Adrenal gland (tissue), 12 donors: ENCODE results near the gene NDUFS6. TPM values are rescaled to one million over a fixed set of nuclear protein-coding genes. Genes with fewer than 3 reads are reported as not detected.
"Not testable (repeated sequence)": the region's sequence is repeated elsewhere in the genome, so short reads cannot be mapped to it uniquely, and the experiment has no call there.

Experiments used
- DNase-seq, 7 donors: peaks; one replicate each; pipeline ENCODE4 v3.0.0-alpha.2; 2019 to 2020
- H3K27ac ChIP-seq, 5 donors: fragments of 200-600 bp; sonication (generic) in 4 of 5; 1 replicate in 3 of 5; 2 replicates in 2 of 5; pipeline versions ENCODE4 v1.5.1 to v1.8.0; 2016 to 2020; ENCODE audit warnings: mild to moderate bottlenecking in 1 of 5
- H3K27me3 ChIP-seq: fragments of 200-600 bp; 2 replicates; pipeline ENCODE4 v1.8.0; 2021
- H3K36me3 ChIP-seq, 2 donors: fragments of 200-600 bp; replicated peaks in 1 of 2; 1 replicate in 1 of 2; 2 replicates in 1 of 2; pipeline versions ENCODE4 v1.5.1 to v1.8.0; 2018 to 2022
- H3K4me1 ChIP-seq, 2 donors: fragments of 200-600 bp; replicated peaks in 1 of 2; 1 replicate in 1 of 2; 2 replicates in 1 of 2; pipeline versions ENCODE4 v1.5.1 to v1.8.0; 2018 to 2021
- H3K4me3 ChIP-seq, 4 donors: fragments of 200-600 bp; sonication (generic) in 3 of 4; one replicate each; pipeline ENCODE4 v1.5.1; 2016 to 2018
- H3K9me3 ChIP-seq, 3 donors: fragments of 200-600 bp; sonication (generic) in 1 of 3; replicated peaks in 1 of 3; 1 replicate in 2 of 3; 2 replicates in 1 of 3; pipeline versions ENCODE4 v1.5.1 to v1.8.0; 2016 to 2021
- CTCF ChIP-seq, 6 experiments: fragments of 450-650 bp in 4 of 6; fragments of 200-600 bp in 2 of 6; sonication (generic) in 1 of 6; IDR thresholded peaks; 1 replicate in 5 of 6; 2 replicates in 1 of 6; pipeline versions ENCODE4 v1.5.1 to v1.8.0; 2016 to 2021; ENCODE audit warnings: antibody characterized with exemption in 6 of 6, mild to moderate bottlenecking in 2 of 6, moderate library complexity in 1 of 6
- POLR2A ChIP-seq, 2 donors: fragments of 450-650 bp; IDR thresholded peaks; one replicate each; pipeline ENCODE4 v1.6.1; 2017; ENCODE audit warnings: antibody characterized with exemption in 2 of 2, mild to moderate bottlenecking in 2 of 2, moderate library complexity in 1 of 2
- WGBS, 4 donors: extraction: QIAGEN DNeasy Blood & Tissue Kit in 2 of 4; methylation state at CpG; one replicate each; pipeline versions ENCODE4 v1.1.5 to v1.1.7; 2013 to 2017; 5-methylcytosine and 5-hydroxymethylcytosine counted together
- intact Hi-C, 2 donors: fragments of 100-400 bp; cut with DNase I; formaldehyde crosslinking; loops; one replicate each; pipeline versions ENCODE4 v1.14.1 to v1.15.0; 2022 to 2023
- polyA plus RNA-seq, 3 donors: library from polyadenylated mRNA; stranded (reverse); fragments of 200-250 nt in 2 of 3; fragments of 350-450 nt in 1 of 3; fragmentation: Illumina TruSeq in 1 of 3; extraction: RNeasy Lipid Tissue Mini Kit (QIAGEN cat#74804) in 1 of 3; gene quantifications; one replicate each; pipeline ENCODE4 v1.2.3, GENCODE V29; 2013 to 2014
- total RNA-seq, 9 donors: library from RNA; depleted of rRNA in 4 of 9; stranded (reverse); fragments of >200 nt in 4 of 9; fragments of 120-200 nt in 1 of 9; fragmentation: NEBNext Ultra II Directional in 1 of 9; extraction: Animal tissue kit (Norgen Biotek cat#: 25700) in 1 of 9; gene quantifications; one replicate each; pipeline versions ENCODE4 v1.1.0 to v1.2.4, GENCODE V29; 2013 to 2023
- donor health status: healthy with polysubstance abuse.
- donor health status: Bipolar disorder and iron deficiency.
- donor health status: DM: yes; HTN: yes; CAD: no.
- donor health status: DM: no; HTN: no; CAD: no.
- donor health status: DM: no; HTN: no; CAD: no.
- donor health status: DM: yes; HTN: yes; CAD: no.

Gene NDUFS6
- total and polyA plus RNA-seq, 12 donors: 23.3 to 75.8 (median 37.9) TPM

GRCh38 chr5:1797855-1798254 is 3.4 kb upstream of the NDUFS6 start:
- intact Hi-C loops: no loop called here
- H3K9me3 ChIP-seq: no peaks in the 10 kb centered on the region
- 87 to 94% (median 93%) methylated on average over 6 to 11 of the region's 11 CpGs for WGBS, 4 donors
- H3K4me3 ChIP-seq: no peak overlapping the region
- no peaks in the 10 kb centered on the region for H3K27me3 ChIP-seq
- peaks cover 0 to 25% of the 10 kb centered on the region in 2 donors for H3K36me3 ChIP-seq
- H3K4me1 ChIP-seq: peaks cover 7 to 16% of the 10 kb centered on the region in 2 donors
- H3K27ac ChIP-seq: no peak overlapping the region
- DNase-seq: no peak
- no peak for TF ChIP-seq CTCF (IDR thresholded peaks at IDR 0.05)

GRCh38 chr5:1798589-1798988 is 2.6 kb upstream of the NDUFS6 start:
- 84 to 92% (median 88%) methylated on average over 16 of the region's 16 CpGs for WGBS, 4 donors
- H3K4me3 ChIP-seq: peak overlapping the region in 2 of 4 donors; percentile 52 to 79
- H3K9me3 ChIP-seq, H3K27me3 ChIP-seq, DNase-seq, intact Hi-C loops: not testable (repeated sequence)
- peaks cover 7 to 16% of the 10 kb centered on the region in 2 donors for H3K4me1 ChIP-seq
- peaks cover 0 to 26% of the 10 kb centered on the region in 2 donors for H3K36me3 ChIP-seq
- H3K27ac ChIP-seq: peak overlapping the region in 1 of 5 donors; percentile 86

- intact Hi-C loops: no loop called here
- peak overlapping the region in 4 of 5 donors; percentile 81 to 90 (median 88) for H3K27ac ChIP-seq
- no peaks in the 10 kb centered on the region for H3K9me3 ChIP-seq
- no peak for TF ChIP-seq POLR2A (IDR thresholded peaks at IDR 0.05)
- TF ChIP-seq CTCF (IDR thresholded peaks at IDR 0.05): no peak
- H3K4me3 ChIP-seq: peak overlapping the region; percentile 27 to 79 (median 54)
- 0 to 3% (median 1%) methylated on average over 2 to 35 of the region's 35 CpGs for WGBS, 4 donors
- peaks cover 0 to 32% of the 10 kb centered on the region in 2 donors for H3K36me3 ChIP-seq
- H3K27me3 ChIP-seq: no peaks in the 10 kb centered on the region
- peaks cover 7 to 16% of the 10 kb centered on the region in 2 donors for H3K4me1 ChIP-seq
- peak; percentile 27 to 62 (median 37) for DNase-seq
These were observed 2.1 kb upstream of the NDUFS6 start for GRCh38 chr5:1799110-1799601.

- peaks cover 7 to 16% of the 10 kb centered on the region in 2 donors for H3K4me1 ChIP-seq
- WGBS, 4 donors: 2 to 5% (median 4%) methylated on average over 40 to 68 of the region's 68 CpGs
- peak within 1 kb of the TSS; percentile 27 to 79 (median 54) for H3K4me3 ChIP-seq
- peak; percentile 80 to 93 for TF ChIP-seq POLR2A (IDR thresholded peaks at IDR 0.05)
- peak in 1 of 6 experiments; percentile 1 for TF ChIP-seq CTCF (IDR thresholded peaks at IDR 0.05)
- intact Hi-C loops: no loop called here
- H3K27ac ChIP-seq: peak within 1 kb of the TSS; percentile 55 to 90 (median 86)
- no peaks in the 10 kb centered on the region for H3K27me3 ChIP-seq
- H3K36me3 ChIP-seq: peaks cover 0 to 38% of the 10 kb centered on the region in 2 donors
- peak; percentile 94 to 98 (median 96) for DNase-seq
- no peaks in the 10 kb centered on the region for H3K9me3 ChIP-seq
These were observed 1.4 kb upstream of the NDUFS6 start, which contains the start of gene MRPL36 for GRCh38 chr5:1799602-1800471. Gene MRPL36 (minus strand): TSS chr5:1799837. CDS start chr5:1798935, 902 bp downstream.
